ENCODE measurements around the gene NCKAP5.
"Not testable (repeated sequence)": the region's sequence is repeated elsewhere in the genome, so short reads cannot be mapped to it uniquely, and the experiment has no call there.

NCKAP5 gene

DNA sequence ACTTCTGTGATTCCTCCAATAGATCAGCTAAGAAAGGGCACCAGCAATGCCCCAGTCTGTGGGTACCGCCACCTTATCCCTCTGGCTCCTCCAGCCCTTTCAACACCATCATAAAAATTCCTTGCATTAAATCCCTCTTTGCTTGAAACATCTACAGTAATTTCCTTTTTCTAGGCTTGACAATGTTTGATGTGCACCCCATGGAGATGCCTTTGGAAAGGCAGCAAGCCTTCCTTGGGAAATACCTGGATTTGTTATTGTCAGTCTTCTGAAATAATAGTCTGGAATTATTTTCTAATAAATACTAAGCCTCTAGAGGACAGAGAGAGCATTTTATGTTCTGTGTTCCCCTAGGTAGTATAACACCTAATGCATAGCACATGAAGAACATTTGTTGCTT is 46.1 kb downstream of the NCKAP5 start:
- no peak for DNase-seq (ENCODE audit: low read depth in 2 of 2)

DNA sequence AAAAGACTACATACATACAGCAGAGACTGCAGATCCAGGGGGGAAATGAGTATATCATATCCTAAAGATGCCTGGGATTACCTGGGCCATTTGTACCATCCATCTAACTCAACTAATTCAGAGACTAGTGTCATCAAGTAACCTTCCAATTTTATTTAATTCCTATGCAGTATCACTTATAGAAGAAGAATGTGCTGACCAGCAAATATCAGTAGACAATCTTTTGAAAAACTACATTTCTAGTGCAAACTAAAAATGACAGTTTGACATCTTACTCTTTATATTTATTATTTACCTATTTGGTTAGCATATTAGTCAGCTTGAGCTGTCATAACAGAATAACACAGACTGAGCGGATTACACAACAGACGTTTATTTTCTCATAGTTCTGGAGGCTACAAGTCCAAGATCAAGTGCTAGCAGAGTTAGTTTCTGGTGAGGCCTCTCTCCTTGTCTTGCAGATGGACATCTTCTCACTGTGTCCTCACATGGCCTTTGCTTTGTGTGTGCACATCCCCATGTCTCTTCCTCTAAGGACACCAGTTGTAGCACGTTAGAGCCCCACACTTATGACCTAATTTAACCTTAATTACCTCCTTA is 47.0 kb downstream of the NCKAP5 start:
- no peak for DNase-seq (ENCODE audit: low read depth in 2 of 2)

DNA sequence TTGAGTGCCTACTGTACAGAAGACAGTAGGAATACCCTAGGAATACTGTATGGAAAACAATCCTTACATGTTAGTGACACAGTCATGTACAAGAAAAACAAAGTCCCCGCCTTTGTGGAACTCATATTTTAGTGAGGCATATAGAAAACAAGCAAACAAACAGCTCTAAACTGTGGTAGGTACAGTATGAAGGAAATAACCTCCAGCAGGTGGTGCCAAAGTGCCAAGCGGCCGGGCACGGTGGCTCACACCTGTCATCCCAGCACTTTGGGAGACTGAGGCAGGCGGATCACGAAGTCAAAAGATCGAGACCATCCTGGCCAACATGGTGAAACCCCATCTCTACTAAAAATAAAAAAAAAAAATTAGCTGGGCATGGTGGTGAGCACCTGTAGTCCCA is 48.6 kb downstream of the NCKAP5 start:
- DNase-seq (ENCODE audit: low read depth in 2 of 2) = not testable (repeated sequence)

- DNase-seq (ENCODE audit: low read depth in 2 of 2) = no peak
Observed at GRCh38 chr2:133518700-133519344, 49.4 kb downstream of the NCKAP5 start.

- DNase-seq (ENCODE audit: low read depth in 2 of 2) = no peak
Observed at GRCh38 chr2:133517876-133518275, 50.4 kb downstream of the NCKAP5 start.

DNA sequence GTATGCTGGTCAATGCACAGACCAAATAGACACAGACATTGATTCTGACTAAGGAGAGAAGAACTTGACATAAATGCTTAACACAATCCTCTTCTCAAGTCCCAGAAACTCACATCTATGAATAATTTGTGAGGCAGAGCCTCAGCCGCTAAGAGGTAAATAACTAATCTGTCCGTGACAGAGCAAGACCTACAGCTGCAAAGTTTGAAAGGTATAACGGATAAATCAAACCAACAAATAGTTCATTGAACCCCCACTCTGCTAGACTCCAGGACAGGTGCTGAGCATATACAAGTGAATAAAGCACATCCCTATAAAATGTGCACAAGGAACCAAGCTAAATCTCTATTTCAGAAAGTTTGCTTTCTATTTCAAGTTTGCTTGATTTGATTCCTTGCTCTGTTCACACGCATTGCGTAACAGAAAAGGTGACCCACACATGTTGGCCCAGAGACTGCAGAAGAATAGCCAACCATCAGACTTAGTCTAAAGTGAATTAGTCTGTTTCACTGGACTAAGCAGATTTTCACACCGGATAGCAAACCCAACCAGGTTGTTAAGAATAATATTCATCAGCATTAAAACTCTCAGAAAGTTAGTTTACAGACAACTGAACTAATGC is 51.7 kb downstream of the NCKAP5 start:
- no peak for DNase-seq (ENCODE audit: low read depth in 2 of 2)

DNA sequence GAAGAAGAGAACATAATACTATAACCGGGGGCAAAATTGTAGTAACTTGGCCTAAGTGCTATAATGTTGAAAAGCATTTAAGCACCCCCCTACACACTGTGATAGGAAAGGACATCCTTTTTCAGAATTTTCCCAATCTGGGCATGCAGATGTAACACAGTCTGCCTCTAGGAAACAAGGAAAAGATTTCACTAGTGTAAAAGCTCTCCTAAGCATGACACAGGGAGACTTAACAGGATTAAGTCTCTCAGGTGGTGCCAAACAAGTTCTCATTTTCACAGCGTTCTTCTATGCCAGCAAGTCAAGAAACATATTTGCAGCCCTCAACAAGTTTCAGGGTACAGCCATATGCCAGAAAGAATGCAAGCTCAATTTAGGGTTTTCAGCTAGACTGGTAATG is 53.0 kb downstream of the NCKAP5 start:
- DNase-seq (ENCODE audit: low read depth in 2 of 2) = no peak

DNA sequence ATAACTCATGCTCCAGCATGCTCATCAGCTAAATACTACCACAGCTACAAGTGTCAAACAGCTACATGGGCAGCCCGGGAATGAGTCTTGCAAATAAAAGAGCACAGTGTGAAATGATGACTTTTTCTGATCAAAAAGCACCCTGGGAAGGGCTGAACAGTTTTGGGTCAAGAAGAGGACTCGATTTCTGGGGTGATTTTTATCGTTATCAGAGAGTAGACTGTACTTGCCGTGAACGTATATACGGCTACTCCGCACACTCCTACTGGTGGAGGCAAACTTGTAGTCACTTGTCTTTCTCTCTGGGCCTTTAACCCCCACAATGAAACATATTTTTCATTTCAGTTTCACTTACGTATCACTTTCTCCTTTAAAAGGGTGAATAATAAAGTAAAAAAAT is 54.4 kb downstream of the NCKAP5 start:
- DNase-seq (ENCODE audit: low read depth in 2 of 2) = no peak

- DNase-seq (ENCODE audit: low read depth in 2 of 2) = no peak
Observed at GRCh38 chr2:133512121-133512520, 56.1 kb downstream of the NCKAP5 start.

DNA sequence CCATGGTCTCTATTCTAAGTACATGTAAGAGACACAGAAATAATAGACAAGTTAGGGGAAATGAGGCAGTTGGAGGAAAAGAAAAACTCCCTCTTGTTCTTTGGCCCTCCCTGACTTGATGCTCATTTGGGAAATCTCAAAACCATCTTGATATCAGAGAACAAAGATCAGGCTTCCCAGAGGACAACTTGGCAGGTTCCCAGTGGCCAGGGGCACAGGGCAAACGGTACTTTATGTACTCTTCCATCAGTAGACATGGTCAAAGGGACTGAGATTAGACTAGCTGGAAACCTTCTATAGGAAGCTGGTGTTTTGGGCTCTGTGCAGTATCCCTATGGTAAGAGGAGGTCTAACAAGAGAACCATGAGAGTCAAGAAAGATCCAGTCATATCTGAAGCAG is 56.6 kb downstream of the NCKAP5 start:
- no peak for DNase-seq (ENCODE audit: low read depth in 2 of 2)

GRCh38 chr2:133509777-133510176 is 58.5 kb downstream of the NCKAP5 start:
- no peak for DNase-seq (ENCODE audit: low read depth in 2 of 2)

GRCh38 chr2:133508546-133509165 is 59.6 kb downstream of the NCKAP5 start:
- no peak for DNase-seq (ENCODE audit: low read depth in 2 of 2)

GRCh38 chr2:133506996-133507395 is 61.3 kb downstream of the NCKAP5 start:
- DNase-seq (ENCODE audit: low read depth in 2 of 2) = no peak

GRCh38 chr2:133504566-133505505 is 63.4 kb downstream of the NCKAP5 start:
- DNase-seq (ENCODE audit: low read depth in 2 of 2) = no peak

DNA sequence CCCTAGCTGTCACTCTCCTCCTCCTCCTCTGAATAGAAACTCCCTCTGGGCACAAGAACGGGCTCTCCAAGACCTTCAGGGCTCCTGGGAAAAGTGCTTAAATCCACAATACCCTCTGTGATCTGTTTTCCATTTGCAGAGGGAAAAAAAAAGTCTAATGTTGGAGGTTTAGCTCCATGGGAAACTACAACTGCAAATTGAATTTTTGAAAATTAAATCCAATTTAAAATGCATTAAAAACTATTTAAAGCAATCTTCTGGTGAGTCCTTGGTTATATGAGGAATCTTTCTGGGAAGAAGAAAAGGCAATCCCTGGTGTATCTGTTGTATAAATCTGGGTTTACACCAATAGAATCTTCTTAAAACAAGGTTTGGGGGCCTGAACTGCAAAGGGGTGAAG is 64.3 kb downstream of the NCKAP5 start:
- DNase-seq (ENCODE audit: low read depth in 2 of 2) = no peak

GRCh38 chr2:133503323-133503722 is 64.9 kb downstream of the NCKAP5 start:
- DNase-seq (ENCODE audit: low read depth in 2 of 2) = no peak

DNA sequence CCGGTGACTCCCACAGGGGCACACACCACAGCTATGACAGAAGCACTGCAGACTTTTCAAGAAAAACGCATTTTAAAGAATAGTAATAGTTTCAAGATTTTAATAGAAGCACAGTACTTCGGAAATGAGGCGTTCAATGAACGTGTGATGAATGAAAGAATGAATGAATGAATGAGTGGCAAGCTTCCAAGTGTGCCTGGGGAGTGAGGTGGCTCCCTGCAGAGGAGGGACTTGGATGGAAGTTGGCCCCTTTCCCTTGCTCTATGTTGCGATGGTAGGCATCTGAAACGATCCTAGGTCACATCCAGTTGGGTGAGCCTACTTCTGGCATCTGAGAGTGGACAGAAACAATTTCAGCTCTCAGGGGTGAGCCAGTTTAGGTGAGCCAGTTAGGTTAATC is 65.6 kb downstream of the NCKAP5 start:
- no peak for DNase-seq (ENCODE audit: low read depth in 2 of 2)

DNA sequence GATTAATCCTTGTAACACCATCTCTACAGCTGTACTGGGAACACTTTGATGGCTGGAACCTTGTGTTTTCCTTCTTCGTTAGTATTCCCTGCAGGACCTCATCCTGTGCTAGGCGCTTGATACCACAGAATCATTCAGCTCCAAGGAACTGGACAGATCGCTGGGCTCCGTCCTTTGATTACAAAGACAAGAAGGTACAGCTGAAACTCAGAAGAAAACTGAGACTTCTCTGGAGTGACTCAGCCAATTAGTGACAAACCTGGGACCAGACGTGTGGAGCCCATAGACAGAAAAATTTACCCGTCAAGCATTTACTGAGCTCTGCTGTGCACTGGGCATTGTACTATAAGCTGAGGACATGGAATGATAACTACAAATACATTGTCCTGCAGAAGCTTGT is 67.3 kb downstream of the NCKAP5 start:
- no peak for DNase-seq (ENCODE audit: low read depth in 2 of 2)

GRCh38 chr2:133498662-133499585 is 69.3 kb downstream of the NCKAP5 start:
- DNase-seq (ENCODE audit: low read depth in 2 of 2) = no peak

DNA sequence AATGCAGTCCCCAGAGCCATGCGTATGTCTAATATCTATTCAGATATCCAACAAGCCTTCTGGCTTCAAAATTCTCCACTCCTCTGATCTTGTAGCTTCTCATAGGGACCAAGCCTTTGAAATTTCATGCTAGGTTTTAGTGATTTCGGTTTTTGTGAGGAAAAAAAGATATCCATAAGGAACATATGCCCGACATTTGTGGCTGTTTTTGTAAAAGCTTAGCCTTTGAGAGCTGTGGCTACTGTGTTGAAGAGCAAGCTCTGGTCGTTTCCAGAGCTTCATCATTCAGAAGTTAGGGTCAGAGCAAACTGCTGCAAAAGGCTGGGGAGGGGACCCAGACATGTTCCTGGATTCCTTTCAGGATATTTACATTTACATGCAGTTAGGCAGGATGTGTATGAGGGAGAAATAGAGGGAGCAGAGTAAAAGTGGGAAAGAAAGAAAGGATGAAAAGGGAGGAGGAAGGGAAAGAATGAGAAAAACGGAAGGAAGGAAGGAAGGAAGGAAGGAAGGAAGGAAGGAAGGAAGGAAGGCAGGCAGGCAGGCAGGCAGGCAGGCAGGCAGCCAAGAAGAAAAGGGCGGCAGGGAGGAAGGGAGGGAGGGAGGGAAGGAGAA is 70.2 kb downstream of the NCKAP5 start:
- DNase-seq (ENCODE audit: low read depth in 2 of 2) = no peak

Data from stimulated activated CD4-positive, alpha-beta T cell treated with anti-CD3 and anti-CD28 coated beads, Interleukin-12 subunit alpha, Interleukin-12 subunit beta, amount 100 ng/mL, for 24 hours (primary cell).